ENCODE measurements around the gene RNU1-4. TPM values are rescaled to one million over a fixed set of nuclear protein-coding genes. Genes with fewer than 3 reads are reported as not detected.
"Not testable (repeated sequence)": the region's sequence is repeated elsewhere in the genome, so short reads cannot be mapped to it uniquely, and the experiment has no call there.

RNU1-4 gene
- total and polyA plus RNA-seq, 2 donors from 2014 or later: 26.8 to 8,605 TPM

DNA sequence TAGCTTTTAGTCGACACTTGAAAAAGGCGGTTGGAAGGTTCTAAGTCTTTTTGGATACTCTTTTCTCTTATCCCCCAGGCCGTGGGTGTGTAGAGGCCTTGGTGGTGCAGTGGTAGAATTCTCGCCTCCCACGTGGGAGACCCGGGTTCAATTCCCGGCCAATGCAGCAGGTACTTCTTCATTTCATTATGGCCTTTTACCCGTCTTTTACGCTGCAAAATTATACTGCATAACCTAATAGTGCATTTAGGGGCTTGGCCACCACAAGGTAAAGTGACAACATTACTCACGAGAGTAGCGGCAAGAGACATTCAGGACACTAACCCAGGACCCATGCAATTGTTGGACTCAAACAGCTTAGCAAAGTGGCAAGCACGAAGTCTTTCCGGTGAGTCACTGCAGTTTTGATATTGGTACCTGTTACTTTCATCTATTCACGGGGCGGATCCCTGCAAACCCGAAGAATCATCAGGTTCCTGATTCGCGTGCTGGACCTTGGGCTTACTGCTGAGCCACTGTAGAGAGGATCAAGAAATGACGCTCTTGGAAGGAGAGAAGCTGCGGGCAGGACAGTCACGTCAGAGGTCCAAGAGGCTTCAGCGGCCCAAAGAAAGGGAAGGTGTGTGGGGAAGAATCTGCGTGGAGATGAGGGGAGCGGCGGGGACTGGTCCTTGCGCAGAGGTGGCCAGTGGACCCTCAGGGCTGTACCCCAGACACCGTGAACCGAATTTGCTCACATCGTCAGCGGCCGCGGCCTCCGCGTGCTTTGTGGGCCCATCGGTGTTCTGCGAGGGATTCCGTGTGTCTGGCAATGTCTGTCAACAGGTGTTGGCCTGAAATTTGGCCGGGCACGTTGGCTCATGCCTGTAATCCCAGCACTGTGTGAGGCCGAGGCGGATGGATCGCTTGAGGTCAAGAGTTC, 12.9 kb upstream of the RNU1-4 start:
- Histone ChIP-seq H3K27ac (ENCODE audit: low read depth in 2 of 2, low read length in 2 of 2) (no peak overlapping the region), H3K4me1 (ENCODE audit: control insufficient read depth in 2 of 3, insufficient read depth in 2 of 3, low read depth in 1 of 3, low read length in 3 of 3) (no peaks in the 10 kb centered on the region), H3K4me3 (ENCODE audit: low read length in 3 of 3) (no peak overlapping the region), H3K27me3 (ENCODE audit: control insufficient read depth, insufficient read depth, low read length) (peaks cover 2% of the 10 kb centered on the region), H3K36me3 (ENCODE audit: control insufficient read depth in 2 of 3, insufficient read depth in 3 of 3, low read length in 3 of 3) (no peaks in the 10 kb centered on the region), H3K9me3 (ENCODE audit: control insufficient read depth in 2 of 3, insufficient read depth in 1 of 3, low read length in 3 of 3) (no peaks in the 10 kb centered on the region), H3K9ac (ENCODE audit: low read length in 3 of 3) (no peak overlapping the region)
- TF ChIP-seq, protein P1, sequence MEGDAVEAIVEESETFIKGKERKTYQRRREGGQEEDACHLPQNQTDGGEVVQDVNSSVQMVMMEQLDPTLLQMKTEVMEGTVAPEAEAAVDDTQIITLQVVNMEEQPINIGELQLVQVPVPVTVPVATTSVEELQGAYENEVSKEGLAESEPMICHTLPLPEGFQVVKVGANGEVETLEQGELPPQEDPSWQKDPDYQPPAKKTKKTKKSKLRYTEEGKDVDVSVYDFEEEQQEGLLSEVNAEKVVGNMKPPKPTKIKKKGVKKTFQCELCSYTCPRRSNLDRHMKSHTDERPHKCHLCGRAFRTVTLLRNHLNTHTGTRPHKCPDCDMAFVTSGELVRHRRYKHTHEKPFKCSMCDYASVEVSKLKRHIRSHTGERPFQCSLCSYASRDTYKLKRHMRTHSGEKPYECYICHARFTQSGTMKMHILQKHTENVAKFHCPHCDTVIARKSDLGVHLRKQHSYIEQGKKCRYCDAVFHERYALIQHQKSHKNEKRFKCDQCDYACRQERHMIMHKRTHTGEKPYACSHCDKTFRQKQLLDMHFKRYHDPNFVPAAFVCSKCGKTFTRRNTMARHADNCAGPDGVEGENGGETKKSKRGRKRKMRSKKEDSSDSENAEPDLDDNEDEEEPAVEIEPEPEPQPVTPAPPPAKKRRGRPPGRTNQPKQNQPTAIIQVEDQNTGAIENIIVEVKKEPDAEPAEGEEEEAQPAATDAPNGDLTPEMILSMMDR (IDR thresholded peaks at IDR 0.05; ENCODE audit: borderline replicate concordance, extremely low read depth, insufficient read depth): no peak
- DNase-seq: peak in 3 of 5 donors; percentile 35 to 87 (median 59)
- no peak for FAIRE-seq
- intact Hi-C loops (cut with DNase I): no loop called here

DNA sequence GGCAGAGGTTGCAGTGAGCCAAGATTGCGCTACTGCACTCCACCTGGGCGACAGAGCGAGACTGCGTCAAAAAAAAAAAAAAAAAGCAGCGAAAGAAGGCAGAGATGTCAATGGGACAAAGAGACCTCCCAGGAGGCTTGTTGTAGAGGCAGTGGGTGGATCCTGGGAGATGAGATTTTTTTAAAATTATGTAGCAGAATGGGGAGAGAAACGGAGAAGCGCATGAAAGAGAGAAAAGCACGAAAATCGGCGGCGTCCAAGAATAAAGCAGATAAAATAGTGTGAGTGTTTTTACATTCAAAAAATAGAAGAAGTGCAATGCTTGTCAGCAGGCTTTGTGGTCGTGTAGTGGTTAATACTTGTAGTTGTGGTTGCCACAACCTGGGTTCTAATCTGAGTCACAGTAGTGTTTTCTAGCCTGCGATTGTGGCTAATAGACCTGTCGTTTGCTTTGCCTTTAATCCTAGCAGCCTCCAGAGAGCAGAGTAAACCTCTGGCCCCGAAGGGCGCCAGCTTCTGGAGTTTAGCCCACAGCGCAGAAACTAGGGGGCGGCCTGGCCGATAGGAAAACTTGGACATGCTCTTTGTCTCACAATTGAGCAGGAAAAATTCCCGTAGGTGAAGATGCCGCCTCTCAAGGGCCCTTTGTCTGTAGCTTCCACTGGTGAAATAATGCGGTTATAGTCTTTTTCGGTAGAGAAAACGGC, 11.9 kb upstream of the RNU1-4 start:
- intact Hi-C loops (cut with DNase I); H3K27ac ChIP-seq (ENCODE audit: low read depth in 2 of 2, low read length in 2 of 2); H3K36me3 ChIP-seq (ENCODE audit: control insufficient read depth in 2 of 3, insufficient read depth in 3 of 3, low read length in 3 of 3); H3K27me3 ChIP-seq (ENCODE audit: control insufficient read depth, insufficient read depth, low read length); H3K9me3 ChIP-seq (ENCODE audit: control insufficient read depth in 2 of 3, insufficient read depth in 1 of 3, low read length in 3 of 3); H3K4me1 ChIP-seq (ENCODE audit: control insufficient read depth in 2 of 3, insufficient read depth in 2 of 3, low read depth in 1 of 3, low read length in 3 of 3); H3K9ac ChIP-seq (ENCODE audit: low read length in 3 of 3); H3K4me3 ChIP-seq (ENCODE audit: low read length in 3 of 3); FAIRE-seq: not testable (repeated sequence)
- peak in 2 of 5 donors; percentile 34 to 56 for DNase-seq

DNA sequence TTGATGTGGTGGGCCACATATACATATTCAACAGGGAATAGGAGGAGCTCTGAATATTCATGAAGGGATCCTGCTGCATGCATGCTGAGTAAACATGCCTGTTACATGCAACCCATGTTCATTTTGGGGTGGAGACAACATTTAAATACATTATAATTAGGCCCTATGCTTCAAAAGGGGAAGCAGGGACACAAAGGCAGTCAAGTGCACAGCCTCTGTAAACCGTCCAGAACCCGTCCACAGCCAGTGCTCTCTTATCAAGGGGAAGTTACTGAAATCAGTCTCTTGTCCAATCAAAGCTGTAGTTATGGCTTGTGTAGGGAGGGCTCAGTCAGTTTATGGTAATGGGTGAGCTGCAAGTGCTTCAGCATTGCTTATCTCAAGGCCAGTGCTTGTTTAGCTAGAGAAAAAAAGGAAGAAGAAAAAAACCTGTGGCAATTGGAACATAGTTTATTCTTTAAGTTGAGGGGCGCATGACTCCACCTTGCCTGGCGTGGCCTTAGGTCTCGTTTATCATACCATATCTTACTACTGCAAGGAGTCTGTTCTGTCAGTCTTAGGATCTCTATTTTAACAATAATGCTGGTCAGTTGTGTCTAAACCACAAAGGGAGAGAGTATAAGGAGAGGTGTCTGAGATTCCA, 7.9 kb upstream of the RNU1-4 start:
- H3K4me3 ChIP-seq (ENCODE audit: low read length in 3 of 3); H3K4me1 ChIP-seq (ENCODE audit: control insufficient read depth in 2 of 3, insufficient read depth in 2 of 3, low read depth in 1 of 3, low read length in 3 of 3); DNase-seq; H3K9ac ChIP-seq (ENCODE audit: low read length in 3 of 3); H3K27ac ChIP-seq (ENCODE audit: low read depth in 2 of 2, low read length in 2 of 2); H3K9me3 ChIP-seq (ENCODE audit: control insufficient read depth in 2 of 3, insufficient read depth in 1 of 3, low read length in 3 of 3); FAIRE-seq; H3K27me3 ChIP-seq (ENCODE audit: control insufficient read depth, insufficient read depth, low read length); H3K36me3 ChIP-seq (ENCODE audit: control insufficient read depth in 2 of 3, insufficient read depth in 3 of 3, low read length in 3 of 3); intact Hi-C loops (cut with DNase I): not testable (repeated sequence)

DNA sequence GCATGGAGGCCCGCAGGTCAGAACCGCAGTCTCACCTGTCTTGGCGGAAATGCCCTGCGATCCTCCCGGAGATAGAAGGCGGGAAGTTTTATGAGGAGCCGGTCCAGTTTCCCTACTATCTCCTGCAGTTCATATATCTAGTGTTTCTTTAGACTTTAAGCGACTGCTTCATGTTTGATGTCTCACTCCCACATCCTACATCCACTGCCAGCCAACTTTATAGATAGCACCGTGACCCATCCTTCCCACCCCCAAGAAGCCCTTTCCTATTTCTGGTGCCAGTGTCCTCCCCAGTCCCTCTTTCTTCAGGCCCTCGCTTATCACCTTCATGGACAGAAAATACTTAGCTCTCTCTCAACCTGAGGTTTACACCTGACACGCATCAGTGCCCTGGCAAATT, 914 bp downstream of the RNU1-4 start:
- H3K27ac ChIP-seq (ENCODE audit: low read depth in 2 of 2, low read length in 2 of 2); intact Hi-C loops (cut with DNase I); FAIRE-seq; H3K36me3 ChIP-seq (ENCODE audit: control insufficient read depth in 2 of 3, insufficient read depth in 3 of 3, low read length in 3 of 3); H3K27me3 ChIP-seq (ENCODE audit: control insufficient read depth, insufficient read depth, low read length); H3K9ac ChIP-seq (ENCODE audit: low read length in 3 of 3); H3K4me3 ChIP-seq (ENCODE audit: low read length in 3 of 3); DNase-seq; H3K4me1 ChIP-seq (ENCODE audit: control insufficient read depth in 2 of 3, insufficient read depth in 2 of 3, low read depth in 1 of 3, low read length in 3 of 3); H3K9me3 ChIP-seq (ENCODE audit: control insufficient read depth in 2 of 3, insufficient read depth in 1 of 3, low read length in 3 of 3): not testable (repeated sequence)

DNA sequence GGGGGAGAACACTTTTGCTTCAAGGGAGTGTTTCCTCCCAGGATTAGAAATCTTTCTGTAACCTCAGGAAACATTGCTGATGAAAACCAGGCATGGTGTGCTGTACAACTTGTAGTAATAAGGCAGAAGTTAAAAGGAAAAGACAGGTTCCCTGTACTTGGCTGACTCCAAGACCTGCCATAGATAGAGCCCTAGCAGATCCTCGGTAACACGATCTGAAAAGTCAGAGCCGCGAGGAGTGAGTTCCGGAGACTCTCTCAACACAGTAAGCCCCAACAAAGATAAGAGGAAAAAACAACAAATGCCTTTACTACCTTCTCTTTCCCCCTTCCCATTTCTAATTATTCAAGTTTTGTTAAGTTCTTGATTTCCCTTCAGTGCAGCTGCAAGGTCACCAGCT, 7.3 kb downstream of the RNU1-4 start:
- DNase-seq; H3K36me3 ChIP-seq (ENCODE audit: control insufficient read depth in 2 of 3, insufficient read depth in 3 of 3, low read length in 3 of 3); H3K9me3 ChIP-seq (ENCODE audit: control insufficient read depth in 2 of 3, insufficient read depth in 1 of 3, low read length in 3 of 3); H3K9ac ChIP-seq (ENCODE audit: low read length in 3 of 3); H3K27me3 ChIP-seq (ENCODE audit: control insufficient read depth, insufficient read depth, low read length); H3K27ac ChIP-seq (ENCODE audit: low read depth in 2 of 2, low read length in 2 of 2); FAIRE-seq; H3K4me3 ChIP-seq (ENCODE audit: low read length in 3 of 3); H3K4me1 ChIP-seq (ENCODE audit: control insufficient read depth in 2 of 3, insufficient read depth in 2 of 3, low read depth in 1 of 3, low read length in 3 of 3); intact Hi-C loops (cut with DNase I): not testable (repeated sequence)

DNA sequence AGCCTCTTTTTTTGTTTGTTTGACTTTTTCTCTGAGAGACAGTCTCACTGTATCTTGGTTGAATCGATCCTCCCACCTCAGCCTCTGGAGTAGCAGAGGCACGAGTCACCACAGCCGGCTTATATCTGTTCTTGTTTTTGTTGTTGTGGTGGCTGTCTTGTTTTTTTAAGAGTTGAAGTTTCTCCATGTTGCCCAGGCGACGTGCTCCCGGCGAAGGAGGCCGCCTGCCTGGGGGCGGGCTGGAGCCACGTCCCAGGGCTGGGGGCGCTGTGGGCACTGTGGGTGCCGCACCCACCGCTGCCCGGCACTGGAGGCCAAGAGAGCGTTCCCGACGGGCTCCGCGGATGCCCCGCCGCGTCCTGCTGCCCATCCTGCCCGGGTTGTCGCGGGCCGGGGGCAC, 8.4 kb downstream of the RNU1-4 start:
- H3K27me3 ChIP-seq (ENCODE audit: control insufficient read depth, insufficient read depth, low read length); H3K4me3 ChIP-seq (ENCODE audit: low read length in 3 of 3); FAIRE-seq; H3K36me3 ChIP-seq (ENCODE audit: control insufficient read depth in 2 of 3, insufficient read depth in 3 of 3, low read length in 3 of 3); H3K4me1 ChIP-seq (ENCODE audit: control insufficient read depth in 2 of 3, insufficient read depth in 2 of 3, low read depth in 1 of 3, low read length in 3 of 3); H3K9me3 ChIP-seq (ENCODE audit: control insufficient read depth in 2 of 3, insufficient read depth in 1 of 3, low read length in 3 of 3); DNase-seq; H3K27ac ChIP-seq (ENCODE audit: low read depth in 2 of 2, low read length in 2 of 2); H3K9ac ChIP-seq (ENCODE audit: low read length in 3 of 3); intact Hi-C loops (cut with DNase I): not testable (repeated sequence)

Data from kidney (tissue), 14 donors.